GM10847 (cell line): ENCODE results near the gene PACS1.

ENCODE experiments used
- POLR2A ChIP-seq: IDR thresholded peaks from 2 replicates; pipeline ENCODE4 v1.6.1; 2011; ENCODE audit not compliant: insufficient read length; ENCODE audit errors: extremely low read depth

The PACS1 gene

DNA sequence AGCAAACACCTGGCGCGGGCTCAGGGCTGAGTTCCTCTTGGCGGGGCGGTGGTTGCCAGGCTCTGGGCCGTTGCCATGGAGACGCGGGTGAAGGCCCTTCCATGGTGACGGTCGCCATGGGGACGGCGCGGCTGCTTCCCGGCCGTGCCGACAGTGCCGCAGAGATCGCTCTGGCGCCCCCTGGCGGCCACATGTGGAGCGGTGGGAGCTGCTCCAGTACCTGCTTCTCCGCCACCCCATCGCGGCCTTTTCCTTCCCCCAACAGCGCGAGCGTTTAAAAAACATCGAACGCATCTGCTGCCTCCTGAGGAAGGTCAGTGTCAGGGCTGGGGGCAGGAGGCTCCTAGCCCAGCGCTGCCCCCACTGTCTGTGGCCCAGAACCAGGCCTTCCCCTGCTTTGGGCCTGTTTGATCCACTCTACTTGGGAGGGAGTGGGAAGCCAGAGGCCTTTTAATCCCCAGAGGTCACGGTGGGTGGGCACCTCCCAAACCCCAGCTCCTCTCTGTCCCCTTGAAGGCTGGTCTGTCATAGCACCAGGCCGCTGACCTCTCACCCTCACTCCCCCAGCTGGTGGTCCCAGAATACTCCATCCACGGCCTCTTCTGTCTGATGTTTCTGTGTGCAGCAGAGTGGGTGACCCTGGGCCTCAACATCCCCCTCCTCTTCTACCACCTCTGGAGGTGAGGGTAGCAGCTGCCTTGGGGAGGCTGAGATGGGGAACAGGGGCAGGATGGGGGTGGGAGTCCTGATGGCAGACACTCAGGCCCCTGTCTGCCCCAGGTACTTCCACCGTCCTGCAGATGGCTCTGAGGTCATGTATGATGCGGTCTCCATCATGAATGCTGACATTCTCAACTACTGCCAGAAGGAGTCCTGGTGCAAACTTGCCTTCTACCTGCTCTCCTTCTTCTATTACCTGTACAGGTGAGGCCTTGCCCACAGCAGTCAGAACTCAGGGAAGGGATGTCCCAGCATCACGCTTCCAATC is 212.7 kb downstream of the PACS1 start:
- TF ChIP-seq POLR2A, result peak; percentile 16

DNA sequence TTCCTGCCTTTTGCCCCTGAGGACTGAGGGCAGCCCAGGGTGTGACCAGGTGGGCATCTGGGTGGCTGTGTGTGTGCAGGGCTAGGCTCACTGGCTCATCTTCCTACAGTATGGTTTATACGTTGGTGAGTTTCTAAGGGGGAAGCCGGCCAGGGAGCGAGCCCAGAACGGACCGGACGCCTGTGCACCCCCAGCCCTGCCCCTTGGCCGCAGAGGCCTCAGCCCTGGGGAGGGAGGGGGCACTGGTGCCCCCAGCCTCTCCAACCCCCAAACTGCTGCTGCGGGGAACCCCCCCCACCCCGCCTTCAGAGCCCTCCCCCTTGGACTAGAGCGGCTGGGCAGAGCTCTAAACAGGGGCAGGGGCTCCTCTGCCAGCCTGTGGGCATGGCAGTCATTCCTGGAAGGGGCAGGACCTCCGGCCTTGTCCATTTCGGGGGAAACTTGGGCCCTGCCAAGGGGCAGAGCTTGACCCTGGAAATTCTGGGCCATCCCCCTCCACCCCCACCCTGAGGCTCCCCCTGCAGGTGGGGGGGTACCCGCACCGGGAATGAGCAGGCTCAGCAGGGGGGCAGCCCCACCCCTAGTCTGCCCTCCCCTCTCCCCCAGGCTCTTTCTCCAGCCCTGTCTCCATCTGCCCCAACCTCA is 213.5 kb downstream of the PACS1 start:
- TF ChIP-seq POLR2A, result no peak

DNA sequence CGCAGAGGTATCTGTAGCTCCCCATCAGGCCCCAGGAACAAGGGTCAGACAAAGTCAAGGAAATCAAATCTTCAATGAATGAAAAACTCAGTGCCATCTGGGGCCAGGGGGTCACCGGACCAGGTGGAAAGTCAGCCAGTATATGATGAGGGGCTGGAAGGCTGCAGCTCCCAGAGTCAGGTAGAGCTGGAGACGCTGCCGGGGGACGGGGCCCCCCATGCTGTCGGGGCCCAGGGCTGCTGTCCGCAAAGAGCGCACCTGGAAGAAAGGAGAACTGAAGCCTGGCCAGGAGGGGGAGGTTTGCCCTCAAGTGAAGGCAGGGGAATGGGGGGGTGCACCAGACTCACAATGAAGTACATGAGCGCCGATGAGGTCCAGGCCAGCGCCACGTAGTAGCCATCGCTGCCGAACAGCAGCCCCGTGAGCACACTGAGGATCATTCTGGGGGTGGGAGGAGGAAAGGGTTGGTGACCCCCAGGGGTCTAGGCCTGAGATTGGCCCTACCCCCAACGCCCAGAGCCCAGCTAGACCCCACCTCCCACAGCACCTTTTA is 214.5 kb downstream of the PACS1 start:
- no peak for TF ChIP-seq POLR2A

DNA sequence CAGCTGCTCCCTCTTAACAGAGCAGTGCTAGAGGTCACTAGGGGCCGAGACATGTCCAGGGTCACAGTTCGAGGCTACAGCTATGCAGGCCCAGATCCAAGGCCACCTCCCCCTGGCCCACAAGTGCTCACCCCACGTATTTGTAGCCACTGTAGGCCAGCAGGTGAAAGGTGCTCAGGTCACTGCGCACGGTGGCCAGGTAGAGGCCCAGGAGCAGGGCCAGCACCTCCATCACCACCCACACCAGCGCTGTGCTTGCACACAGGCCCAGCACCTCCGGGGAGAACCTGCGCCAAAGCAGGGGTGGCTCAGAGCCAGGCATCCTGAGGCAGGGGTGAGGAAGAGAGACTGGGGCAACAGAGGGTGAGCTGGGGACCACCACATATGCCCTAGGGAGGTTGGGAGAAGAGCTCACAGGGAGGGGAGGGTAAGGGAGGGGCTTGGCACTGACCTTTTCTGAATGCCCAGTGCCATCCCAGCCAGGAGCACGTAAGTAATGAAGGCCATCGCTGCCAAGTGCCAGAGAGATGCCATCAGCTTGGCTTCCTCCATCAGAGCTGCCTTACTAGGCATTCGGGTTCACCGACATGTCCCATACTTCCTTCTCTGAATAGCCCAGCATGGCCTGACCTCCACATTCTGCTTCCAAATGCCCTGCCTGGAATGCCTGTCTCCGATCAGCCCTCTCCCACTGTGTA is 215.3 kb downstream of the PACS1 start:
- TF ChIP-seq POLR2A, result no peak

DNA sequence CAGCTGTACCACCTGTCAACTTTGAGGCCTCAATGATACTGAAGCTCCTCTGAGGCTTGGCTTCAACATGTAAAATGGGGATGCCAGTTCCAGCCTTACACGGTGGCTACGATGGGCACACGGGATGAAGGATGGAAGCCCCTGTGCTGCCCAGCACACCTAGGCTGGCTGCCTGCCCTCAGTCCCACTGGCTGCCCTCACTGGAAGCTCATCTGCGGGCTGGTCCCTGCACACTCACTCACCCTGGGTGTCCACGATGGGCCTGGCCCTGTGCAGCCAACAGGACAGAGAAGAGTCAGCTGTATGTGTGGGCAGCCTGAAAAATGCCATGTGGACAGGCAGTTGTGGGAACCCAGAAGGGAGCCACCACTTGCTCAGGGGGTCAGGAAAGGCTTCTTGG is 216.6 kb downstream of the PACS1 start:
- no peak for TF ChIP-seq POLR2A

DNA sequence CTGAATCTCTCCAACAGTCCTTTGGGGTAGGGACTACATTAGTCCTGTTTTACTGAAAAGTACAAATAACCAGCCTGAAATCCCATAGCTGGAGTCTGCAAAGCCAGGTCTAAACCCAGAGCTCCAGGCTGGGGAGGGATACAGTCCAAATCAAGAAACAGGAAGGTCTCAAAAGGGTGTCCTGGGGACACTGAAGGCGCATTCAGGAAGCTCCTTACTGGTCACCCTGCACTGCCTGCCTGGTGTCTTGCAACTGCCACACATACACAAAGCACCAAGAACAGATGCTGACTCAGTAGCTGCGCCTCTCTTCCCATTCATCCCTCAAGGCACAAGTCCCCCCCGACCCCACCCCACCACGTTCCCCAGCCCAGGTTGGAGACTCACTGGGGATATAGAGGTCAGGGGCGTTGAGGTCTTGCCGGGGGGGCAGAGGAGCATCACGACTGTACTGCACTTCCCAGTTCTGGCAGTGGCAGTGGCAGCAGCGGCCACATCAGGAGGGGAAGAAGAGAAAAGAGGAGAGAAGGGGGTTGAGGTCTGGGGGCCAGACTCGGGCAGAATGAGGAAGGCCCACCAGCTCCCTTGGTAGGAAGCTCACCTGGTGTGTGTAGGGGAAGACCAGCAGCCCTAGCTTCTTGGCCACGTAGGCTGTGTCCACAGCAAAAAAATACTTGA is 217.3 kb downstream of the PACS1 start:
- no peak for TF ChIP-seq POLR2A

DNA sequence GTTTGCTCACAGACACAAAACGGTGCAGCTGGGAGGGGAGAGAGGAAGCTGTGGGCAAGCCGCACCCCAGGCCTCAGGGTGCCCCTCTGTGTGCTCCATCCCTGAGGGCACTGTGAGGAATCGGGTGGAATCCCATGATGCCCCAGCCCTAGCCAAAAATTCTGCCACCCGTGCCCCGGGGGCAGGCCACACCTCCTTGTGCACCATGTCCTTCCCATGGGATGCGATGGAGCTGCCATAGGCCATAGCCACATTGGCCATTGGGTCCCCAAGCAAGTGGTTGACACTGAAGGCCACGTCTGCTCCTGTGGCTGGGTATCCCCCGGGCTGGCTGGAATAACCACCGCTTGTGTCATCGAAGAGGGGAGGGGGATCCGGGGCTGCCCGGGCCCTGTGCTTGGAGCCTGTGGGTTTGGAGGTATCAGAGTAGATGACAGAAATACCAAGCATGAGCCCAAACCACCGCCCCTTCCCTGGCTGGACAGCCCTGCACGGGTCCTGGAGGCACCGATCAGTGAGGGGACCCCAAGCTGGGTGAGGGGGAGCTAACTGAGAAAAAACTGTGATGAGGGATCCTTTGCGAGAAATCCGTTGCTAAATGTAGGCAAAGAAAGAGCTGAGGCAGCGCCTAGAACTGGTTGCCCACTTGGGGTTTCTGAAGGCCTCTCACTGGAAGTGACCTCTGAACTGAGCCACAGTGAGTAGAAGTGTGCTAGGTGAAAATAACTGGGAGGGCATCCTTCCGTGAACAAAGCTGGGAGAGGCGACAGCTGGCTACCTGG is 218.0 kb downstream of the PACS1 start:
- TF ChIP-seq POLR2A, result no peak

DNA sequence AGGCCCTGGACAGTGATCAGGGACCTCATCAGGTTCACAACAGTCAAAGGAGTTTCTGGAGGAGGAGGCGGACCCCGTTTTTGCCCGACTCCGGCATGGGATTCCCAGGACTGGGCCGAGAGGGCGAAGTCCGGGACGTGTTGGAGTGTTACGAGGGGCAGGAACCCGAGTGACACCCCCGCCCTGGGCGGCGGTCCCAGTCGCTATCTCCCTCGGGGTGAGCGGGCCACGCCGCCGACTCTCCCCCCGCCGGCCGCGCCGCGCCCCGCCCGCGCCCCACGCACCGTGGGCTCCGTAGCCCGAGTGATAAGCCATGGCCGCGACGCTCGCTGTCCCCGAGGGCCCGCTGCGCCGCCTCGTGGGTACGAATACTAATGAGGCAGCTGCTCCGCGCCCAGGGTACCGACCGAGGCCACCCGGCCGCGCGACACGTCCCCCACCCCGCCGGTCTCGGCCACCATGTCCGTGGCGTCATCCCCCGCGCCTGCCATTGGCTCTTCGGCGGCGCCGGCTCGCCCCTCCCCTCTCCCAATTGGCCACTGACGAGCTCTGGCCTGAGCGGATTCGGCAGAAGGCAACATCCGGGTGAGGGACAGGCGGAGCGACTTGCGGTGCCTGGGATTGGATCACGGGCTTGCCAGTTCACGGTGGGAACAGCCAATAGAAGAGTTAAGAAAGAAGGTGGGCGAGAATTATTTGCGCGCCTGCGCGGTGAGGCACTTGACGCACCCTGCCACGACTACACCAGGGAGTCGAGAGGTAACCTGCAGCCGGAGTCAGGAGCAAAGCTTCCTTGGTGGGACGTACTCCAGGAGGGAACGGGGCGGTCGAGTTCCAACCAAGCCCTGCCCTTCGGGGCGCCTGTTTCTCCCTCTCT is 218.8 kb downstream of the PACS1 start, which contains the start of gene YIF1A:
YIF1A (minus strand) TSS at position 473 of the 877 bp plus-strand sequence; CDS start at position 315, 158 bp downstream.
- TF ChIP-seq POLR2A, result peak; percentile 77

DNA sequence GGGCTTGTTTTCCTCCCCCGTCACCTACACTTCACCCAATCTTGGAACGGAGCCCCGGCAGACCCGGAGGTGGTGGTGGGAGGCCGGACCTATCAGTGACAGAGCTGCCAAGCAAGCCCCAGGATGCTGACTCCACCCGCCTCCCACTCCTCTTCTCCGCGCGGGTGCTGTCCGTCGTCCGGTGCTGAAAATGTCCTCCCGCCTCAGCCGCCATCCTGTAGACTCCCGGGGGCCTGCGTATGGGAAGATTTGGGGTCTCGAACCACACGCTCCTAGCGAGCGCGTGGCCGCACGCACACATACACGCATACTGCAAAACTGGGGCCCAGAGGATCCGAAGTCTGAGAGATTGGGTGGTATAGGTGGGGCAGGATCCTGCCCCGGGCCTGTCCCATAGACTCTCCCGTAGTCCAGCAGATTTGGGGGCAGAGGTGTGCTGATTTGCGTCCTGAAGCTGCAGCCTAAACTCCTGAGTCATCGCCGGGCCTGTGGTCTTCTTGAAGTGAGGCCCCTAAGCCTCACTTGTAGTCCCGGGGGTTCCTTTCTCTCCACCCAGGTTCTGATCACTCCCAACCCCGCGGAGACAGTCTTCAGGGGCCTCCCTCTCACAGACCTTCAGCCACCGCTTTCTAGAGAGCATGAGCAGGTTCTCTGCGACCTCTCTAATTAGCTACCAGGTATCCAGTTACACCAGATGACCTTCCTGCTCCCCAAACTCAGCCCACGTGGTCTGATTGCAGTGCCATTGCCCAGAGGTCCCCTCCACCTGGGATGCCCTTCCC is 219.7 kb downstream of the PACS1 start:
- no peak for TF ChIP-seq POLR2A

DNA sequence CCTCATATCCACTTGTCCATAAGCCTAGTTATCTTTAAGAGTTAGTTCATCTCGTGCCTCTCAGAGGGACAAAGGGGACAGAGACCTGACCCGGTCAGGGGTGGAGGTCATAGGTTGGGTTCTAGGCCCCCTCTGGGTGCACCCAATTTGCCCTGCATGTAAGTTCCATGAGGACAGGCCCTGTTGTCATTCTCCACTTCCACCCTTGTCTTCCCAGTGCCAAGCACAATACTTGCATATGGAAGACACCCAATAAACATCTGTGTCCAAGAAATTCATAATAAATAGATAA is 220.2 kb downstream of the PACS1 start:
- no peak for TF ChIP-seq POLR2A

DNA sequence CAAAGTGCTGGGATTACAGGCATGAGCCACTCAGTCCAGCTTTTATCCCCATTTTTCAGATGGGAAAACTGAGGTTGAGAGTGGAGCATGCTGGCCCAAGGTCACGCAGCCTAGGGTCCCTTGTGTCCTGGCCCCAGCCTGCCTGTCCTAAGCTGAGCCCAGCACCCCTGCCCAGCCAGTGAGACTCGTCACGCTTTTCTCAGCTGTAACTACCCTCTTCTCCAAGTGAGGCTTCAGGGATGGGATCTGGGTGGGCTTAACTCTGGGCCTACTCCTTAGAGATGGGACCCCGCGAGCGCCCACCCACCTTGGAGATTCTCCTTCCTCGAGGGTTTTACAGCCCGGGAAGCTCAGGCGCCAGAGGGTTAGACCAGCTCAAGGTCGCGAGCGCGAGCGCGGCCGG is 221.2 kb downstream of the PACS1 start:
- TF ChIP-seq POLR2A, result no peak

DNA sequence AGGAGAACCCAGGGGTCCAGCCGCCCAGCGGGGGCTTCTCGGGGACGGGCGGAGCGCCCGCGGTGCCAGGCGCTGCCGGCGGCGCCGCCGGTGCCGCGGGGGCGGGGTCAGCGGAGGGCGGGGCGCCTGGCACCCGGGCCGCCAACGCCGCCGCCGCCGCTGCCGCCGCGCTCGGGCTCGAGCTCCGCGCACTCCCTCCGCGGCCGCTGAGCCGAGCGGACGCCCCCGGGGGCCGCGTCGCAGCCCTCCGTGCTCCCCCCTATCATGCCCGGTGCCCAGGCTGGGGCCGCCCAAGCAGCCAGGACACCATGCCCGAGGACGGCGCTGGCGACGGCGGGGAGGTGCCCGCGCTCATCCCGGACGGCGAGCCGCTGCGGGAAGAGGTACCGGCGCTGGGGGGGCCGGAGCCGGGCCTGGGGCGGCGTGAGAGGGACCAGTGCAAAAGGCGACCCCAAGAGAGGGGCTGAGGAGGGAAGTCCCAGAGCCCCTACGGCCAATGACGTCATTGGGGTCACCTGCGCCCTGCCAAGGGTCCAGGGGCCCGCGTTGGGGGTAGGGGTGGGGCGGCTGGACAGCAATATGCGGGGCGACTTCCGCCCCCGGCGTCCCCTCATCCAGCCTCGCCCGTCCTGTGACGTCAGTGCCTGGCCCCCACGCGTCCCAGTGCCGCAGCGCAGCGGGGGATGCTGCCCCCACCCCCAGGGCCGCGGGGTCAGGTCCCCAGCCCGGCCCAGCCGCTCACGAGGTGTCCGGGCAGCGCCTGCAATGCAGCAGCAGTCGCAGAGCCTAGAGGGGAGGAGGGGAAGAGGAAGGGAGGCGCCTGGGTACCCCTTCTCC is 221.9 kb downstream of the PACS1 start, which contains the start of gene TMEM151A:
TMEM151A (plus strand) TSS at position 189 of the 837 bp plus-strand sequence; CDS start at position 309, 120 bp downstream.
- TF ChIP-seq POLR2A, result no peak
